Panc1 (cell line): ENCODE data around the gene PNLIPRP2.

Experiments
- POLR2AphosphoS5 ChIP-seq: IDR thresholded peaks from 2 replicates; pipeline ENCODE4 v1.6.1; 2012; ENCODE audit warnings: mild to moderate bottlenecking, low read depth, low read length, moderate library complexity
- SIN3A ChIP-seq: IDR thresholded peaks from 2 replicates; pipeline ENCODE4 v1.6.1; 2012; ENCODE audit warnings: low read depth, mild to moderate bottlenecking, low read length, moderate library complexity, borderline replicate concordance; ENCODE audit not compliant: insufficient read depth
- TCF7L2 ChIP-seq: IDR thresholded peaks from 2 replicates; pipeline ENCODE4 v1.6.1; 2011; ENCODE audit warnings: mild to moderate bottlenecking, low read depth, low read length, inconsistent platforms
- TF ChIP-seq, protein P1 (sequence below): fragments of 450-650 bp; IDR thresholded peaks from 2 replicates; pipeline ENCODE4 v1.5.1; 2017; ENCODE audit warnings: mild to moderate bottlenecking
- TF ChIP-seq, protein P2 (sequence below), 2 experiments: IDR thresholded peaks; 2 replicates each; pipeline ENCODE4 v1.6.1; 2011 to 2012; ENCODE audit warnings: low read depth in 2 of 2, control low read depth in 1 of 2, low read length in 1 of 2, mild to moderate bottlenecking in 1 of 2, moderate library complexity in 1 of 2; ENCODE audit not compliant: insufficient read depth in 1 of 2

- TF ChIP-seq, protein P1, sequence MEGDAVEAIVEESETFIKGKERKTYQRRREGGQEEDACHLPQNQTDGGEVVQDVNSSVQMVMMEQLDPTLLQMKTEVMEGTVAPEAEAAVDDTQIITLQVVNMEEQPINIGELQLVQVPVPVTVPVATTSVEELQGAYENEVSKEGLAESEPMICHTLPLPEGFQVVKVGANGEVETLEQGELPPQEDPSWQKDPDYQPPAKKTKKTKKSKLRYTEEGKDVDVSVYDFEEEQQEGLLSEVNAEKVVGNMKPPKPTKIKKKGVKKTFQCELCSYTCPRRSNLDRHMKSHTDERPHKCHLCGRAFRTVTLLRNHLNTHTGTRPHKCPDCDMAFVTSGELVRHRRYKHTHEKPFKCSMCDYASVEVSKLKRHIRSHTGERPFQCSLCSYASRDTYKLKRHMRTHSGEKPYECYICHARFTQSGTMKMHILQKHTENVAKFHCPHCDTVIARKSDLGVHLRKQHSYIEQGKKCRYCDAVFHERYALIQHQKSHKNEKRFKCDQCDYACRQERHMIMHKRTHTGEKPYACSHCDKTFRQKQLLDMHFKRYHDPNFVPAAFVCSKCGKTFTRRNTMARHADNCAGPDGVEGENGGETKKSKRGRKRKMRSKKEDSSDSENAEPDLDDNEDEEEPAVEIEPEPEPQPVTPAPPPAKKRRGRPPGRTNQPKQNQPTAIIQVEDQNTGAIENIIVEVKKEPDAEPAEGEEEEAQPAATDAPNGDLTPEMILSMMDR: no peak
- TF ChIP-seq POLR2AphosphoS5 (no peak), SIN3A (no peak), TCF7L2 (no peak)
- TF ChIP-seq, protein P2, sequence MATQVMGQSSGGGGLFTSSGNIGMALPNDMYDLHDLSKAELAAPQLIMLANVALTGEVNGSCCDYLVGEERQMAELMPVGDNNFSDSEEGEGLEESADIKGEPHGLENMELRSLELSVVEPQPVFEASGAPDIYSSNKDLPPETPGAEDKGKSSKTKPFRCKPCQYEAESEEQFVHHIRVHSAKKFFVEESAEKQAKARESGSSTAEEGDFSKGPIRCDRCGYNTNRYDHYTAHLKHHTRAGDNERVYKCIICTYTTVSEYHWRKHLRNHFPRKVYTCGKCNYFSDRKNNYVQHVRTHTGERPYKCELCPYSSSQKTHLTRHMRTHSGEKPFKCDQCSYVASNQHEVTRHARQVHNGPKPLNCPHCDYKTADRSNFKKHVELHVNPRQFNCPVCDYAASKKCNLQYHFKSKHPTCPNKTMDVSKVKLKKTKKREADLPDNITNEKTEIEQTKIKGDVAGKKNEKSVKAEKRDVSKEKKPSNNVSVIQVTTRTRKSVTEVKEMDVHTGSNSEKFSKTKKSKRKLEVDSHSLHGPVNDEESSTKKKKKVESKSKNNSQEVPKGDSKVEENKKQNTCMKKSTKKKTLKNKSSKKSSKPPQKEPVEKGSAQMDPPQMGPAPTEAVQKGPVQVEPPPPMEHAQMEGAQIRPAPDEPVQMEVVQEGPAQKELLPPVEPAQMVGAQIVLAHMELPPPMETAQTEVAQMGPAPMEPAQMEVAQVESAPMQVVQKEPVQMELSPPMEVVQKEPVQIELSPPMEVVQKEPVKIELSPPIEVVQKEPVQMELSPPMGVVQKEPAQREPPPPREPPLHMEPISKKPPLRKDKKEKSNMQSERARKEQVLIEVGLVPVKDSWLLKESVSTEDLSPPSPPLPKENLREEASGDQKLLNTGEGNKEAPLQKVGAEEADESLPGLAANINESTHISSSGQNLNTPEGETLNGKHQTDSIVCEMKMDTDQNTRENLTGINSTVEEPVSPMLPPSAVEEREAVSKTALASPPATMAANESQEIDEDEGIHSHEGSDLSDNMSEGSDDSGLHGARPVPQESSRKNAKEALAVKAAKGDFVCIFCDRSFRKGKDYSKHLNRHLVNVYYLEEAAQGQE (IDR thresholded peaks at IDR 0.05; ENCODE audit: insufficient read depth in 1 of 2, low read depth in 2 of 2, low read length in 1 of 2): no peak
Measured at GRCh38 chr10:116574797-116575196, 46.0 kb upstream of the PNLIPRP2 start.
